Upper lobe of right lung (tissue), 1 donor: ENCODE measurements around the gene ERVFRD-1. TPM values are rescaled to one million over a fixed set of nuclear protein-coding genes. Genes with fewer than 3 reads are reported as not detected.

ENCODE experiments used
- ATAC-seq: fragments of 200-7000 bp; cut with Tn5 transposase; one replicate; pipeline ENCODE4 v1.9.1; 2020; ENCODE audit warnings: mild to moderate bottlenecking, moderate library complexity
- DNase-seq: peaks from one replicate; pipeline ENCODE4 v3.0.0-alpha.2; 2020
- H3K27ac ChIP-seq: fragments of 200-600 bp; one replicate; pipeline ENCODE4 v1.8.0; 2022
- H3K27me3 ChIP-seq: fragments of 200-600 bp; one replicate; pipeline ENCODE4 v1.8.0; 2022; ENCODE audit warnings: mild to moderate bottlenecking
- H3K36me3 ChIP-seq: fragments of 200-600 bp; one replicate; pipeline ENCODE4 v1.8.0; 2022
- H3K4me1 ChIP-seq: fragments of 200-600 bp; one replicate; pipeline ENCODE4 v1.8.0; 2022
- H3K4me3 ChIP-seq: fragments of 200-600 bp; one replicate; pipeline ENCODE4 v1.8.0; 2022; ENCODE audit warnings: mild to moderate bottlenecking
- H3K9me3 ChIP-seq: fragments of 200-600 bp; one replicate; pipeline ENCODE4 v1.8.0; 2022
- intact Hi-C: fragments of 100-400 bp; cut with DNase I; formaldehyde crosslinking; loops from one replicate; pipeline ENCODE4 v1.11.0; 2022
- total RNA-seq: library from RNA; stranded (reverse); fragmentation: NEBNext Ultra II Directional; extraction: Animal tissue kit (Norgen Biotek cat#: 25700); gene quantifications from one replicate; pipeline ENCODE4 v1.2.1, GENCODE V29; 2021
- TF ChIP-seq, protein P1 (sequence below): fragments of 200-600 bp; IDR thresholded peaks from one replicate; pipeline ENCODE4 v1.8.0; 2022; ENCODE audit warnings: antibody characterized with exemption
- donor health status: DM: no; HTN: yes; CAD: no; lungs with severe emphysema.

Gene ERVFRD-1
- total RNA-seq, 1 donor from 2014 or later = 0.55 TPM

DNA sequence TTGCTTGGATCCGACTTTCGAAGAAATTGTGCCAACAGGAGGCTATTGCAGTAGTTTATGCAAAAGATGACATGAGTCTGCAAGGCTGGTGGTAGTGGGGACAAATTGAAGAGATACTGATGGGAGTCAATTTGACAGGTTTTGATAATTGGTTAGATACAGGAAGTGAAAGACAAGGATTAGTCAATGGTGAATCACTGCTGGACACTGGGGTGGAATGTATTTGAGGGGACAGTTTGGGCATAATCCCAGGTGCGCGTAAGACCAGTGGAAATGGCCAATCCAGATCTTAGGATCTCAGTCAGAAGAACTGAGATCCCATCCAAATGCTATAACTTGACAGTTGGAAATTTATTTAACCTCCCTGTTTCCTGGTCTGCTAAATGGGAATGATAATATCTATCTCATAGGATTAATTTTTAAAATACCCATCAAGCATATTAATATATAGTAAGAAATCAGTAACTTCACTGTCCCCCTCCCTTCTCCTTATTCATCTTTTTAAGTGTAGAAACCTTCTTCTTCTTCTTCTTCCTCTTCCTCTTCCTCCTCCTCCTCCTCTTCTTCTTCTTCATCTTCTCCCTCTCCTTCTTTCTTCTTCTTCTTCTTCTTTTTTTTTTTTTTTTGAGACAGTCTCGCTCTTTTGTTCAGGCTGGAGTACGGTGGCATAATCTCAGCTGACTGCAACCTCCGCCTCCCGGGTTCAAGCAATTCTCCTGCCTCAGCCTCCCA, 30.9 kb upstream of the ERVFRD-1 start:
- no peaks in the 10 kb centered on the region for H3K27me3 ChIP-seq
- H3K4me1 ChIP-seq = no peaks in the 10 kb centered on the region
- H3K9me3 ChIP-seq = no peaks in the 10 kb centered on the region
- H3K27ac ChIP-seq = no peak overlapping the region
- intact Hi-C loops = loop anchor here (10.0 kb wide), 2 partner anchors 352 to 432 kb away; no protein-coding TSS in a partner anchor
- no peak for ATAC-seq
- no peak overlapping the region for H3K4me3 ChIP-seq
- TF ChIP-seq, protein P1, sequence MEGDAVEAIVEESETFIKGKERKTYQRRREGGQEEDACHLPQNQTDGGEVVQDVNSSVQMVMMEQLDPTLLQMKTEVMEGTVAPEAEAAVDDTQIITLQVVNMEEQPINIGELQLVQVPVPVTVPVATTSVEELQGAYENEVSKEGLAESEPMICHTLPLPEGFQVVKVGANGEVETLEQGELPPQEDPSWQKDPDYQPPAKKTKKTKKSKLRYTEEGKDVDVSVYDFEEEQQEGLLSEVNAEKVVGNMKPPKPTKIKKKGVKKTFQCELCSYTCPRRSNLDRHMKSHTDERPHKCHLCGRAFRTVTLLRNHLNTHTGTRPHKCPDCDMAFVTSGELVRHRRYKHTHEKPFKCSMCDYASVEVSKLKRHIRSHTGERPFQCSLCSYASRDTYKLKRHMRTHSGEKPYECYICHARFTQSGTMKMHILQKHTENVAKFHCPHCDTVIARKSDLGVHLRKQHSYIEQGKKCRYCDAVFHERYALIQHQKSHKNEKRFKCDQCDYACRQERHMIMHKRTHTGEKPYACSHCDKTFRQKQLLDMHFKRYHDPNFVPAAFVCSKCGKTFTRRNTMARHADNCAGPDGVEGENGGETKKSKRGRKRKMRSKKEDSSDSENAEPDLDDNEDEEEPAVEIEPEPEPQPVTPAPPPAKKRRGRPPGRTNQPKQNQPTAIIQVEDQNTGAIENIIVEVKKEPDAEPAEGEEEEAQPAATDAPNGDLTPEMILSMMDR = no peak
- H3K36me3 ChIP-seq = no peaks in the 10 kb centered on the region
- DNase-seq = no peak

DNA sequence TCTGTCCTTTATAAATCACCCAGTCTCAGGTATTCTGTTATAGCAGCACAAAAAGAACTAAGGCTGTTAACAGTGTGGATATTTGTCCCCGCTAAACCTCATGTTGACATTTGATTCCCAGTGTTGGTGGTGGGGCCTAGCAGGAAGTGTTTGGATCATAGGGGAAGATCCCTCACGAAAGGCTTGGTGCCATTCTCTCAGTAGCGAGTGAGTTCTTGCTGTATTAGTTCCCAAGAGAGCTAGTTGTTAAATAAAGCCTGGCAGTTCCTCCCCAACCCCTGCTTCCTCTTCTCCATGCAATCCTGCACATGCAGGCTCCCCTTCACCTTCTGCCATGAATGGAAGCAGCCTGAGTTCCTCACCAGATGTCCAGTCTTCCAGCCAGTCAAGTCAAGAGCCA, 29.8 kb upstream of the ERVFRD-1 start:
- ATAC-seq (no peak), DNase-seq (no peak)
- TF ChIP-seq, protein P1 = no peak
- no peaks in the 10 kb centered on the region for H3K9me3 ChIP-seq
- no peak overlapping the region for H3K27ac ChIP-seq
- H3K4me1 ChIP-seq = no peaks in the 10 kb centered on the region
- H3K4me3 ChIP-seq = no peak overlapping the region
- no peaks in the 10 kb centered on the region for H3K36me3 ChIP-seq
- no peaks in the 10 kb centered on the region for H3K27me3 ChIP-seq
- intact Hi-C loops = loop anchor here (10.0 kb wide), 2 partner anchors 354 to 434 kb away; no protein-coding TSS in a partner anchor

DNA sequence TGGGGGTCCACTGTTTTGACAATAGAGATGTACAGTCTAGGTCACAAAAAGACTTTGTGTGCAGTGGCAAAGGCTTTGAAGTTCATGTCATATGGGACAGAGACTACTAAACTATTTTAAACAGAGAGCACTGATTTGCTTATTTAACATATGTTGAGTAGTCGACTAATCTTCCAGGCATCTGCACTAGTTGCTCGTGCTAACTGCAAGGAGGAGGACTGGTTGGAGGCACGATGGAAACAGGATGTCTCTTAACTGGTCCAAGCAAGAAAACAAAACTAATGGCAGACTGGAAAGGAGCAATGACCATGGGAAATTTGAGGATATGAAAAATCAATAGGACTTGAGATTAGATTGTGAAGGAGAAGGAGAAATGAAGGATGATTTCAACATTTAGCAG, 28.5 kb upstream of the ERVFRD-1 start:
- Histone ChIP-seq H3K36me3 (peaks cover 5% of the 10 kb centered on the region), H3K4me1 (no peaks in the 10 kb centered on the region), H3K9me3 (no peaks in the 10 kb centered on the region), H3K4me3 (no peak overlapping the region), H3K27me3 (no peaks in the 10 kb centered on the region), H3K27ac (no peak overlapping the region)
- DNase-seq (no peak), ATAC-seq (no peak)
- intact Hi-C loops = loop anchor here (10.0 kb wide), 2 partner anchors 355 to 435 kb away; no protein-coding TSS in a partner anchor
- TF ChIP-seq, protein P1 = no peak

DNA sequence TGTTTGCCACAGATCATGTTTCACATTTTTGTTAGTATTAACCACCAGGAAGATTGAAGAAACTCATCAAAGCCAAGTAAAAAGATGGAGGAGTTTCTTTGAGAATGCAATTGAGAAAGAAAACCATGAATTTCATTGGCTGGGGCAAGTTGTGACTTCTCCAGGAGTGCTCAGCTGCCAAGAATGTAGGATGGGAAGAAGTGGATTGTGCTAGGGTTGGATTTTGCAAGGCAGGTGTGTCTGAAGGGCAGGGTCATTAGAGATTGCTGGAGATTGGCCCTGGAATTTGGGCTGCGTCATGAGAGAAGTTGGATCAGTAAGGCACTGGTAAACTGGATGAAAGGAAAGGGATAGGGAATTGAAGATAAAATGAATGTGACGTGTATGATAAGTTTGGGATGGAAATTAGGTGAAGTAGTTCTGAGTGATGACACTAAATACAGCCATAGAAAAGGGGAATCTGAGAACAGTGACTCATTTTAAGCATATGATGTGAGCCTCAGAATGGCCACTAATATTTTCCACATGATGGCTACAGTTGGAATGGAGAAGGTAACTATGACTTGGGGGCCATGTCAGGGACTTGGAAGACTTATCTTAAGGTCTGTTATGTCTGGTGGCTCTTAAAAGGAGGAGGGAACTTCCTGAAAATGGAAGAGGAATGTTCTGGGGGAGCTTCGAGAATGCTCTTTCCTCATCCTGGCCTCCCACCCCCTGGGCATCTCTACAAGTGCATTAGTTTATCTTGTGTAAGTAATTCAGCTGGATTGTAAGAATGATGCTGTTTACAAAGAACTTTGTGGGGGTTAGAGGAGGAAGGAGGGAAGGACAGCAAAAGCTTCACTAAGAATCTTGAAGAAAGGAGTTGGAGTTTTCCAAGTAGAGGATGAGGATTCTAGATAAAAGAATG, 27.8 kb upstream of the ERVFRD-1 start:
- no peak for DNase-seq
- Histone ChIP-seq H3K27ac (no peak overlapping the region), H3K4me3 (no peak overlapping the region), H3K4me1 (no peaks in the 10 kb centered on the region), H3K36me3 (peaks cover 11% of the 10 kb centered on the region), H3K27me3 (no peaks in the 10 kb centered on the region), H3K9me3 (no peaks in the 10 kb centered on the region)
- intact Hi-C loops = no loop called here
- TF ChIP-seq, protein P1 = no peak
- ATAC-seq = peak; percentile 63

DNA sequence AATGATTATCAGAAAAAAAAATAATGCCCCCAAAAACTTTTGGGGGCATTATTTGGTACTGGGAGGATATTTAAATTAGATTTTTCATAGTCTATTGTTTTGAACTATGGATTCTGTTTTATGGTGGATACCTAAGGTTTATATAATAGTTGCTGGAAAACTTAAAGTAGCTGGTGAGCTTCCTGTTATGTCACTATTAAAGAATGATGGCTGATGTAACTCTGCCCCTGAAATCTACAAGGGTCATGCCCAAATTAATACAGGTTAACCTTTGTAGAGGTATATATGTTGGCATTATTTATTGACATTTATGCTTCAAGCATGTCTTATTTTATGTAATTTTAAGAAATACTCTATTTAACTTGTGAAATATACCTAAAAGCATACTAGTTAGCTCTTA, 25.3 kb upstream of the ERVFRD-1 start:
- Histone ChIP-seq H3K4me3 (no peak overlapping the region), H3K9me3 (no peaks in the 10 kb centered on the region), H3K4me1 (no peaks in the 10 kb centered on the region), H3K27me3 (no peaks in the 10 kb centered on the region), H3K36me3 (peaks cover 11% of the 10 kb centered on the region), H3K27ac (no peak overlapping the region)
- DNase-seq = no peak
- intact Hi-C loops = no loop called here
- TF ChIP-seq, protein P1 = no peak
- no peak for ATAC-seq
